ENCODE results near the gene CACFD1.
A peak's percentile ranks its signal among the peaks of the same experiment; 100 is the strongest.

Gene CACFD1

DNA sequence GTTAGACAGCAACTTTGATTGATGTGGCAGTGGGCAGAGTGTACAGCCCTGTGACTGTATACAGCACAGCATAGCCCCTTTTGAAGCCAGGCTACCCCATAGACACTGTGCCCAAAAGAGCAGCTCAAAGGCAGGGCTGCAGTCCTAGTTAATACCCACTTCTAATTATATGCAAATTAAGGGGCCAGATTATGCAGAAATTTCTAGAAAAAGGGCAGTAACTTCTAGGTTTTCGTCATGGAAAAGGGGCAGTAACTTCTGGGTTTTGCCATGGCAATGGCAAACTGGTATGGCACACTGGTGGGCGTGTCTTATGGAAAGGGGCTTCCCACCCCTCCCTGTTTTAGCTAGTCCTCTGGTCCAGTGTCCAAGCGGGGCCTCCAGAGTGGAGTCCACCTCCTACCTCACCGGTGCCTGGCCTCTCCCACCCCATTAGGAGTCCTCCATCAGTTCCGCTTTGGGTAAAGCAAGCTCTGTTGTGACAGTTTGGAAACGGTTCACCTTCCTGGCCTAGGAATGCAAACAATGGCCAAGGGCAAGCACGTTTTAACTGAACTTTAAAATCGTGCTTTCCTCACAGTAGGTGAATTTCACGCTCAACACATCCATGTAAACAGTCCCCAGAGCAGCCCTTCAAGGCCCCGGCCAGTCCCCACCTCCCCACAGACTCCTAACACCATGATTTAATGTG is 32.0 kb upstream of the CACFD1 start:
- H3K4me1 Mint-ChIP-seq = no peaks in the 10 kb centered on the region
- TF ChIP-seq, protein P1, sequence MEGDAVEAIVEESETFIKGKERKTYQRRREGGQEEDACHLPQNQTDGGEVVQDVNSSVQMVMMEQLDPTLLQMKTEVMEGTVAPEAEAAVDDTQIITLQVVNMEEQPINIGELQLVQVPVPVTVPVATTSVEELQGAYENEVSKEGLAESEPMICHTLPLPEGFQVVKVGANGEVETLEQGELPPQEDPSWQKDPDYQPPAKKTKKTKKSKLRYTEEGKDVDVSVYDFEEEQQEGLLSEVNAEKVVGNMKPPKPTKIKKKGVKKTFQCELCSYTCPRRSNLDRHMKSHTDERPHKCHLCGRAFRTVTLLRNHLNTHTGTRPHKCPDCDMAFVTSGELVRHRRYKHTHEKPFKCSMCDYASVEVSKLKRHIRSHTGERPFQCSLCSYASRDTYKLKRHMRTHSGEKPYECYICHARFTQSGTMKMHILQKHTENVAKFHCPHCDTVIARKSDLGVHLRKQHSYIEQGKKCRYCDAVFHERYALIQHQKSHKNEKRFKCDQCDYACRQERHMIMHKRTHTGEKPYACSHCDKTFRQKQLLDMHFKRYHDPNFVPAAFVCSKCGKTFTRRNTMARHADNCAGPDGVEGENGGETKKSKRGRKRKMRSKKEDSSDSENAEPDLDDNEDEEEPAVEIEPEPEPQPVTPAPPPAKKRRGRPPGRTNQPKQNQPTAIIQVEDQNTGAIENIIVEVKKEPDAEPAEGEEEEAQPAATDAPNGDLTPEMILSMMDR (IDR thresholded peaks at IDR 0.05; ENCODE audit: unreplicated experiment in 3 of 3) = no peak
- peaks cover 31% of the 10 kb centered on the region for H3K27me3 Mint-ChIP-seq (ENCODE audit: low read depth)
- no peak overlapping the region for H3K27ac Mint-ChIP-seq
- H3K36me3 Mint-ChIP-seq (ENCODE audit: low read depth) = peaks cover 4% of the 10 kb centered on the region
- H3K9me3 Mint-ChIP-seq = no peaks in the 10 kb centered on the region
- H3K4me3 Mint-ChIP-seq = peak overlapping the region; percentile 58 to 63 (median 60)

DNA sequence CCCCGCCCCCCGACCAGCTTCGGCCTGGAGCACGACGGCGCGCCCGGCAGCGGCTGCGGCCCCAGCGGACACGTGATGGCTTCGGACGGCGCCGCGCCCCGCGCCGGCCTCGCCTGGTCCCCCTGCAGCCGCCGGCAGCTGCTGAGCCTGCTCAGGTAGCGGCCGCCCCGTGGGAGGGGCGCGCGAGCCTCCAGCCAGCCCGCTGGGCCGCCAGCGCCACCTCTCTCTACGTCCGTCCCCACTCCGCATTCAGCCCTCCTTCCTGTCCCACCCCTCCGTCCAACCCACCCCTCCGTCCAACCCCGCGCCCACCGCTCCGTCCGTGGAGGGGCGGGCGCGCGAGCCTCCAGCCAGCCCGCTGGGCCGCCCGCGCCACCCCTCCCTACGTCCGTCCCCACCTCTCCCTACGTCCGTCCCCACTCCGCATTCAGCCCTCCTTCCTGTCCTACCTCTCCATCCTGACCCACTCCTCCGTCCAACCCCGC is 31.1 kb upstream of the CACFD1 start:
- TF ChIP-seq, protein P1 (IDR thresholded peaks at IDR 0.05; ENCODE audit: unreplicated experiment in 3 of 3) = no peak
- H3K27me3 Mint-ChIP-seq (ENCODE audit: low read depth) = peaks cover 31% of the 10 kb centered on the region
- H3K27ac Mint-ChIP-seq = no peak overlapping the region
- no peaks in the 10 kb centered on the region for H3K9me3 Mint-ChIP-seq
- no peaks in the 10 kb centered on the region for H3K4me1 Mint-ChIP-seq
- peaks cover 4% of the 10 kb centered on the region for H3K36me3 Mint-ChIP-seq (ENCODE audit: low read depth)
- H3K4me3 Mint-ChIP-seq = peak overlapping the region in 1 of 3 experiments; percentile 37

DNA sequence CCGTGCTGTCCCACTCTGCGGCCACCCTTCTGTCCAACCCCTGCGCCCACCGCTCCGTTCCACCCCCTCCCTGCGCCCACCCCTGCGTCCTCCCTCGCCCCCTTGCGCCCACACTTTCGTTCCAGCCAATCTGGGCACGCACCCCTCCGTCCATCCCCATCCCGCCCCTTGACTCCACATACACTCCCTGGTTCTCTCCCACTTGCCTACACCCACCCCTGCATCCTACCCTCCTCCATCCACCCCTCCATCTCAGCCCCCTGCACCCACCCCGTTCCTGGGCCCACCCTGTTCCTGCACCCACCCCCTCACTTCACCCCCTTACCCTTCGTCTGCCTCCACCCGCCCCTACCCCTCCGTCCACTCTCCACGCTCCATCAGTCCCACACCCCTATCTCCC is 30.6 kb upstream of the CACFD1 start:
- no peaks in the 10 kb centered on the region for H3K4me1 Mint-ChIP-seq
- H3K36me3 Mint-ChIP-seq (ENCODE audit: low read depth) = peaks cover 4% of the 10 kb centered on the region
- peak overlapping the region in 1 of 3 experiments; percentile 74 for H3K4me3 Mint-ChIP-seq
- TF ChIP-seq, protein P1 (IDR thresholded peaks at IDR 0.05; ENCODE audit: unreplicated experiment in 3 of 3) = no peak
- peaks cover 31% of the 10 kb centered on the region for H3K27me3 Mint-ChIP-seq (ENCODE audit: low read depth)
- no peaks in the 10 kb centered on the region for H3K9me3 Mint-ChIP-seq
- H3K27ac Mint-ChIP-seq = no peak overlapping the region

DNA sequence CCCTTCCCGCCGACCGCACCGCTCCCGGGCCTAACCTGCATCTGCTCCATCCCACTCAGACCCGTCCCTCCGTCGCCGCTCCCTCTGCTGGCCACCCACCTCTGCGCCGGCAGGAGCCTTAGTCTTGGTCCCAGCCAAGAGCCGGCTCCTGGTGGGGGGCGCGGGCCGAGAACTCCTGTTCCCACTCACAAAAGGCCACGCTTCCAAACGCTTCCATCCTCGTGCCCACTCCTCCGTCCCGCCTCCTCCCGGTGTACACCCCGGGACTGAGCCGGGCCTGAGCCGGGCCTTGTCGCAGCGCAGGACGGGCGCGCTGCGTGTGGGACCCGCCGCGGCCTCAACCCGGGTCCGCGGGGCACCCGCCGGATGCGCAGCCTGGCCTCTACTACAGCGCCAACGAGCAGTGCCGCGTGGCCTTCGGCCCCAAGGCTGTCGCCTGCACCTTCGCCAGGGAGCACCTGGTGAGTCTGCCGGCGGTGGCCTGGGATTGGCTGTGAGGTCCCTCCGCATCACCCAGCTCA is 30.1 kb upstream of the CACFD1 start:
- TF ChIP-seq, protein P1 (IDR thresholded peaks at IDR 0.05; ENCODE audit: unreplicated experiment in 3 of 3) = peak; percentile 19 to 40 (median 29)
- Mint-ChIP-seq H3K36me3 (ENCODE audit: low read depth) (peaks cover 4% of the 10 kb centered on the region), H3K4me1 (no peaks in the 10 kb centered on the region), H3K27ac (no peak overlapping the region), H3K9me3 (no peaks in the 10 kb centered on the region), H3K4me3 (peak overlapping the region in 2 of 3 experiments; percentile 52 to 74), H3K27me3 (ENCODE audit: low read depth) (peaks cover 31% of the 10 kb centered on the region)

DNA sequence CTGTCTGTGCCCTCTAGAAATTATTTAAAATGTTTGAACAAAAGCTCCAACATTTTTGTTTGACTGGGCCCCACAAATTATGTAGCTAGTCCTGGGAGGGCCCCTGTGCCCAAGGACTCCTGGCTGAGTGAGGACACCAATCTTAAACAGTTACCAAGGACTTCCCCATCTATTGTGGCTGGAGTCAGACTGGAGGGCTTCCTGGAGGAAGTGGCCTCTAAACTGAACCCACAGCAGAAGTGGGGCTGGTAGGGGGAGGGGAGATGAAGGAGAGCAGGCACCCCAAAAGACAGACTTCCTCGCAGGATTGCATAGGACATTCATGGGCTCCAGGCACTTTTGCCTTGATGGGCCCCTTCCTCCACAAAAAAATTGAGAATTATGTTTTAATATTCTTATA is 29.5 kb upstream of the CACFD1 start:
- Mint-ChIP-seq H3K4me3 (no peak overlapping the region), H3K27ac (no peak overlapping the region), H3K4me1 (no peaks in the 10 kb centered on the region), H3K27me3 (ENCODE audit: low read depth) (peaks cover 31% of the 10 kb centered on the region), H3K9me3 (no peaks in the 10 kb centered on the region), H3K36me3 (ENCODE audit: low read depth) (peaks cover 4% of the 10 kb centered on the region)
- TF ChIP-seq, protein P1 (IDR thresholded peaks at IDR 0.05; ENCODE audit: unreplicated experiment in 3 of 3) = no peak
